IPS DF 6.9 (cell line): ENCODE data around the gene ARTN.

ENCODE experiments used
- DNase-seq: peaks from one replicate; pipeline ENCODE4 v3.0.0-alpha.2; 2013; ENCODE audit warnings: low read depth, low spot score
- H3K27ac ChIP-seq: one replicate; pipeline ENCODE4 v1.5.1; 2013; ENCODE audit warnings: low read length, control low read depth
- H3K27me3 ChIP-seq: 2 replicates; pipeline ENCODE4 v1.6.1; 2013; ENCODE audit warnings: mild to moderate bottlenecking, low read length; ENCODE audit not compliant: control insufficient read depth, insufficient read depth
- H3K36me3 ChIP-seq: 2 replicates; pipeline ENCODE4 v1.6.1; 2013; ENCODE audit warnings: low read length; ENCODE audit not compliant: control insufficient read depth, insufficient read depth
- H3K4me1 ChIP-seq: 2 replicates; pipeline ENCODE4 v1.6.1; 2013; ENCODE audit warnings: low read length; ENCODE audit not compliant: control insufficient read depth, insufficient read depth
- H3K4me3 ChIP-seq: 2 replicates; pipeline ENCODE4 v1.5.1; 2013; ENCODE audit warnings: mild to moderate bottlenecking, low read length
- H3K9me3 ChIP-seq: 2 replicates; pipeline ENCODE4 v1.6.1; 2013; ENCODE audit warnings: low read length, inconsistent platforms; ENCODE audit not compliant: control insufficient read depth, insufficient read depth
- WGBS: extraction: QIAGEN DNeasy Blood & Tissue Kit; methylation state at CpG from one replicate; pipeline ENCODE4 v1.1.7; 2013; ENCODE audit warnings: mixed read lengths, missing lambda C conversion rate; ENCODE audit not compliant: insufficient read length, insufficient coverage; 5-methylcytosine and 5-hydroxymethylcytosine counted together

ARTN gene

GRCh38 chr1:43924516-43924915 is 9.1 kb upstream of the ARTN start:
- no peak for DNase-seq
- Histone ChIP-seq H3K36me3 (no peaks in the 10 kb centered on the region), H3K27me3 (no peaks in the 10 kb centered on the region), H3K4me1 (no peaks in the 10 kb centered on the region), H3K9me3 (no peaks in the 10 kb centered on the region), H3K27ac (no peak overlapping the region), H3K4me3 (no peak overlapping the region)
- no CpG with 5 or more reads among the region's 4 CpGs for WGBS

- Histone ChIP-seq H3K4me1 (peaks cover 4% of the 10 kb centered on the region), H3K36me3 (no peaks in the 10 kb centered on the region), H3K4me3 (no peak overlapping the region), H3K9me3 (no peaks in the 10 kb centered on the region), H3K27me3 (no peaks in the 10 kb centered on the region), H3K27ac (no peak overlapping the region)
- no CpG with 5 or more reads among the region's 9 CpGs for WGBS
- no peak for DNase-seq
Observed at GRCh38 chr1:43925846-43926245, 7.8 kb upstream of the ARTN start.

GRCh38 chr1:43930168-43930948 is 3.2 kb upstream of the ARTN start:
- Histone ChIP-seq H3K4me3 (no peak overlapping the region), H3K4me1 (peaks cover 8% of the 10 kb centered on the region), H3K36me3 (no peaks in the 10 kb centered on the region), H3K27ac (no peak overlapping the region), H3K9me3 (no peaks in the 10 kb centered on the region), H3K27me3 (no peaks in the 10 kb centered on the region)
- no peak for DNase-seq
- WGBS = no CpG with 5 or more reads among the region's 10 CpGs

GRCh38 chr1:43930949-43931275 is 2.7 kb upstream of the ARTN start:
- H3K4me1 ChIP-seq = peaks cover 11% of the 10 kb centered on the region
- no CpG with 5 or more reads among the region's 4 CpGs for WGBS
- no peaks in the 10 kb centered on the region for H3K9me3 ChIP-seq
- no peaks in the 10 kb centered on the region for H3K27me3 ChIP-seq
- no peak for DNase-seq
- no peak overlapping the region for H3K27ac ChIP-seq
- H3K36me3 ChIP-seq = no peaks in the 10 kb centered on the region
- H3K4me3 ChIP-seq = no peak overlapping the region

GRCh38 chr1:43931711-43932660 is 1.6 kb upstream of the ARTN start:
- Histone ChIP-seq H3K27ac (no peak overlapping the region), H3K9me3 (no peaks in the 10 kb centered on the region), H3K36me3 (no peaks in the 10 kb centered on the region), H3K4me3 (no peak overlapping the region), H3K4me1 (peaks cover 11% of the 10 kb centered on the region), H3K27me3 (no peaks in the 10 kb centered on the region)
- WGBS = no CpG with 5 or more reads among the region's 13 CpGs
- no peak for DNase-seq

GRCh38 chr1:43932786-43933385 is 715 bp upstream of the ARTN start:
- Histone ChIP-seq H3K4me1 (peaks cover 11% of the 10 kb centered on the region), H3K36me3 (no peaks in the 10 kb centered on the region), H3K27ac (no peak overlapping the region), H3K9me3 (no peaks in the 10 kb centered on the region), H3K27me3 (no peaks in the 10 kb centered on the region), H3K4me3 (peak overlapping the region; percentile 57; the same call in 1 of the 2 replicates)
- DNase-seq = no peak
- WGBS = no CpG with 5 or more reads among the region's 8 CpGs

GRCh38 chr1:43934101-43934985 is 742 bp downstream of the ARTN start:
- Histone ChIP-seq H3K4me1 (peaks cover 15% of the 10 kb centered on the region), H3K36me3 (no peaks in the 10 kb centered on the region), H3K27ac (no peak overlapping the region), H3K9me3 (no peaks in the 10 kb centered on the region), H3K27me3 (no peaks in the 10 kb centered on the region), H3K4me3 (peak overlapping the region; percentile 57)
- DNase-seq = no peak
- WGBS = no CpG with 5 or more reads among the region's 13 CpGs

- H3K4me1 ChIP-seq = peaks cover 15% of the 10 kb centered on the region
- H3K36me3 ChIP-seq = no peaks in the 10 kb centered on the region
- no peak for DNase-seq
- no peak overlapping the region for H3K27ac ChIP-seq
- H3K4me3 ChIP-seq = no peak overlapping the region
- WGBS = no CpG with 5 or more reads among the region's 5 CpGs
- H3K27me3 ChIP-seq = no peaks in the 10 kb centered on the region
- H3K9me3 ChIP-seq = no peaks in the 10 kb centered on the region
Observed at GRCh38 chr1:43934986-43935324, 1.4 kb downstream of the ARTN start.

- DNase-seq = no peak
- H3K27ac ChIP-seq = no peak overlapping the region
- H3K4me3 ChIP-seq = peak overlapping the region; percentile 49
- no CpG with 5 or more reads among the region's 48 CpGs for WGBS
- peaks cover 11% of the 10 kb centered on the region for H3K4me1 ChIP-seq
- H3K9me3 ChIP-seq = no peaks in the 10 kb centered on the region
- H3K36me3 ChIP-seq = no peaks in the 10 kb centered on the region
- H3K27me3 ChIP-seq = no peaks in the 10 kb centered on the region
Observed at GRCh38 chr1:43935711-43936427, 2.3 kb downstream of the ARTN start.
